Heart left ventricle (tissue), 13 donors: ENCODE data around the gene HNRNPL.

ENCODE experiments used
- CTCF ChIP-seq, 12 donors: fragments of 200-600 bp; sonication (generic) in 4 of 12; IDR thresholded peaks; one replicate each; pipeline versions ENCODE4 v1.5.0 to v1.8.0; 2018 to 2022; ENCODE audit warnings: antibody characterized with exemption in 12 of 12, mild to moderate bottlenecking in 5 of 12
- POLR2A ChIP-seq, 2 donors: fragments of 450-650 bp; IDR thresholded peaks; one replicate each; pipeline ENCODE4 v1.6.1; 2017; ENCODE audit warnings: antibody characterized with exemption in 2 of 2, mild to moderate bottlenecking in 2 of 2, moderate library complexity in 2 of 2
- donor health status: ischemic (EF 13 %, LVEDD 7.1; RV severe dilation, severe dysfunction).
- donor health status: DM: no; HTN: yes; CAD: no.
- donor health status: DM: no; HTN: no; CAD: no.
- donor health status: ischemic (EF 25% LVEDD 6.9; RV normal size, moderate dysfunction).
- donor health status: ischemic (EF 25% LVEDD 5.7; RV mildly dilated, moderate dysfunction).
- donor health status: ischemic (EF 35%, LVEDD 5.7; RV mildly dilated, moderate dysfunction).
- donor health status: nonischemic (EF 11% LVEDD 7.7; RV severe dilation, severe dysfunction).
- donor health status: DM: yes; HTN: yes; CAD: no.
- donor health status: PGD.
- donor health status: ischemic (EF 29% LVEDD 5.4; RV normal size, mild dysfunction).
- donor health status: nonischemic (EF 23%, LVEDD 6.1; RV moderate dilation, normal function).

- TF ChIP-seq CTCF (IDR thresholded peaks at IDR 0.05) (no peak), POLR2A (IDR thresholded peaks at IDR 0.05) (no peak)
These were observed 33.5 kb upstream of the HNRNPL start for GRCh38 chr19:38883286-38883685.
